Measurements from ENCODE around the gene TUBA1B. TPM values are rescaled to one million over a fixed set of nuclear protein-coding genes. Genes with fewer than 3 reads are reported as not detected.

TUBA1B gene
- total RNA-seq, 1 experiment from 2014 or later = 2,063 TPM

GRCh38 chr12:49126852-49127763 lies 4.1 kb downstream of the TUBA1B start:
- no peak overlapping the region for H4K5ac ChIP-seq (ENCODE audit: insufficient read length, low read depth, low read length)
- H2AK5ac ChIP-seq (ENCODE audit: insufficient read length, low read length) = no peak overlapping the region
- H3K9ac ChIP-seq (ENCODE audit: extremely low read depth, insufficient read length, low read length) = no peak overlapping the region
- H3K4ac ChIP-seq (ENCODE audit: low read depth, low read length) = no peak overlapping the region
- H3K14ac ChIP-seq (ENCODE audit: insufficient read depth, low read length) = no peak overlapping the region
- no peak overlapping the region for H3T11ph ChIP-seq (ENCODE audit: low read length)
- H4K20me1 ChIP-seq (ENCODE audit: control insufficient read depth, insufficient read depth, insufficient read length) = no peaks in the 10 kb centered on the region
- H2BK20ac ChIP-seq (ENCODE audit: low read depth, low read length, poor library complexity, severe bottlenecking) = no peak overlapping the region
- H3K79me2 ChIP-seq (ENCODE audit: insufficient read depth, low read length) = no peaks in the 10 kb centered on the region; the same call in 1 of the 2 replicates
- H3K23me2 ChIP-seq (ENCODE audit: insufficient read length, low read depth, low read length, poor library complexity, severe bottlenecking) = peaks cover 8% of the 10 kb centered on the region
- H3K9me3 Mint-ChIP-seq = no peaks in the 10 kb centered on the region
- H4K91ac ChIP-seq (ENCODE audit: insufficient read length, low read depth, low read length) = no peak overlapping the region
- H4K8ac ChIP-seq (replicated peaks; ENCODE audit: insufficient read length, low read depth, low read length) = no peak overlapping the region
- no peak overlapping the region for H2BK12ac ChIP-seq (ENCODE audit: insufficient read length, low read depth, low read length)
- peaks cover 31 to 45% (median 40%) of the 10 kb centered on the region in 3 experiments for H3K36me3 Mint-ChIP-seq (ENCODE audit: insufficient read depth in 1 of 3, low read depth in 3 of 3)
- DNase-seq = no peak
- H3K4me1 Mint-ChIP-seq = peaks cover 9 to 16% of the 10 kb centered on the region in 2 experiments
- no peak for TF ChIP-seq CTCF (conservative IDR thresholded peaks at IDR 0.05)
- H2AFZ ChIP-seq (ENCODE audit: low read length) = no peak overlapping the region
- H2BK120ac ChIP-seq (ENCODE audit: low read depth, low read length, poor library complexity, severe bottlenecking) = no peak overlapping the region
- H2BK5ac ChIP-seq (ENCODE audit: insufficient read length, low read length) = no peak overlapping the region
- H3K27me3 ChIP-seq (ENCODE audit: insufficient read depth, low read length) = no peaks in the 10 kb centered on the region
- no CpG with 5 or more reads among the region's 4 CpGs for WGBS (ENCODE audit: extremely low coverage, insufficient read length, low lambda C conversion rate)
- H2BK15ac ChIP-seq (ENCODE audit: low read depth, low read length) = no peak overlapping the region
- H3K18ac ChIP-seq (ENCODE audit: insufficient read length, low read depth, low read length) = no peak overlapping the region
- H3K79me1 ChIP-seq (ENCODE audit: insufficient read depth, low read depth, low read length, poor library complexity, severe bottlenecking) = peaks cover 3% of the 10 kb centered on the region
- no peak overlapping the region for H3K23ac ChIP-seq (ENCODE audit: insufficient read length, low read depth, low read length)
- H3K9me3 ChIP-seq (ENCODE audit: control insufficient read depth, low read depth, low read length) = no peaks in the 10 kb centered on the region
- peaks cover 2% of the 10 kb centered on the region; the same call in 1 of the 2 replicates for H3K4me1 ChIP-seq (ENCODE audit: insufficient read depth, low read length)
- H3K27ac Mint-ChIP-seq = peak overlapping the region in 1 of 3 experiments; percentile 91; a peak in 2 of 7 replicates
- no peaks in the 10 kb centered on the region; the same call in 1 of the 2 replicates for H3K27me3 Mint-ChIP-seq (ENCODE audit: low read depth)
- H3K4me2 ChIP-seq (ENCODE audit: insufficient read depth, insufficient read length, low read length) = no peak overlapping the region
- no peak overlapping the region for H3K56ac ChIP-seq (ENCODE audit: insufficient read length, low read depth, low read length)
- H3K4me3 Mint-ChIP-seq = peak overlapping the region in 1 of 2 experiments; percentile 35; a peak in 2 of 5 replicates
- no peak overlapping the region for H3K27ac ChIP-seq (ENCODE audit: insufficient read length, low read depth, low read length)
